AML-193 (cell line): ENCODE measurements around the gene SLC39A11.

Experiments
- DNase-seq, 2 experiments: peaks; one replicate each; lab custom pipeline; 2025; lab: John Stamatoyannopoulos, UW

The SLC39A11 gene

GRCh38 chr17:72684405-72685020, 408.0 kb downstream of the SLC39A11 start:
- no peak for DNase-seq

- no peak for DNase-seq
Observed at GRCh38 chr17:72683506-72684404, 408.7 kb downstream of the SLC39A11 start.

- DNase-seq: no peak
Observed at GRCh38 chr17:72682605-72683004, 409.9 kb downstream of the SLC39A11 start.

GRCh38 chr17:72681844-72682243, 410.6 kb downstream of the SLC39A11 start:
- no peak for DNase-seq

GRCh38 chr17:72677714-72678390, 414.6 kb downstream of the SLC39A11 start:
- DNase-seq: no peak

GRCh38 chr17:72677108-72677507, 415.4 kb downstream of the SLC39A11 start:
- DNase-seq: no peak

GRCh38 chr17:72672729-72673128, 419.8 kb downstream of the SLC39A11 start:
- no peak for DNase-seq

- no peak for DNase-seq
Observed at GRCh38 chr17:72671016-72671415, 421.5 kb downstream of the SLC39A11 start.

- no peak for DNase-seq
Observed at GRCh38 chr17:72667096-72668063, 425.1 kb downstream of the SLC39A11 start.

GRCh38 chr17:72665852-72666851, 426.3 kb downstream of the SLC39A11 start:
- DNase-seq: no peak

- DNase-seq: no peak
Observed at GRCh38 chr17:72662827-72663190, 429.7 kb downstream of the SLC39A11 start.

GRCh38 chr17:72661945-72662826, 430.3 kb downstream of the SLC39A11 start:
- no peak for DNase-seq

GRCh38 chr17:72661116-72661944, 431.2 kb downstream of the SLC39A11 start:
- no peak for DNase-seq

- no peak for DNase-seq
Observed at GRCh38 chr17:72660274-72661115, 432.0 kb downstream of the SLC39A11 start.

GRCh38 chr17:72659811-72660210, 432.7 kb downstream of the SLC39A11 start:
- DNase-seq: no peak

GRCh38 chr17:72658675-72659074, 433.8 kb downstream of the SLC39A11 start:
- DNase-seq: no peak

GRCh38 chr17:72657467-72658317, 434.8 kb downstream of the SLC39A11 start:
- DNase-seq: no peak
